Measurements from ENCODE around the gene LAMC3.

DNA sequence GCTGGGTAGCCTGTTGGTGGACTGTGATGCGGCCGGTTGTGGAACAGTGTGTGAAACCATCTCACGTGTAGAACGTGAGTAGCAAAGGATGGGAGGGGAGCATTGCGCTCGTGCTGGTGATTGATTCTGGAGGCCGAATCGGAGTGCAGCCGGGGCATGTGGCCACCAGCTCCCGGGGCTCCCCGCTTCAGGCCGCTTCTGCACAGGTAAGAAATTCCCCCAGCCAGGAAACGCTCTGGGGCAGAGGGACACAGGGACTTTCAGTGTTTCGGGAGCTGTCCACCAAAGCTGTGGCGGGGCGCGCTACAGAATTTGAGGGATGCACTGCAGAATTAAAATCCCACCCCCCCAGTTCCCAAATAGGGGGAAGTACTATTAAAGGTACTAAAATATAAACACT lies 41.9 kb downstream of the LAMC3 start:
- no peak for TF ChIP-seq ZNF8 (CRISPR knock-in tag; IDR thresholded peaks at IDR 0.05)
- no peak for TF ChIP-seq ZNF565 (CRISPR knock-in tag; conservative IDR thresholded peaks at IDR 0.05; ENCODE audit: low read depth)
- TF ChIP-seq, protein P1, sequence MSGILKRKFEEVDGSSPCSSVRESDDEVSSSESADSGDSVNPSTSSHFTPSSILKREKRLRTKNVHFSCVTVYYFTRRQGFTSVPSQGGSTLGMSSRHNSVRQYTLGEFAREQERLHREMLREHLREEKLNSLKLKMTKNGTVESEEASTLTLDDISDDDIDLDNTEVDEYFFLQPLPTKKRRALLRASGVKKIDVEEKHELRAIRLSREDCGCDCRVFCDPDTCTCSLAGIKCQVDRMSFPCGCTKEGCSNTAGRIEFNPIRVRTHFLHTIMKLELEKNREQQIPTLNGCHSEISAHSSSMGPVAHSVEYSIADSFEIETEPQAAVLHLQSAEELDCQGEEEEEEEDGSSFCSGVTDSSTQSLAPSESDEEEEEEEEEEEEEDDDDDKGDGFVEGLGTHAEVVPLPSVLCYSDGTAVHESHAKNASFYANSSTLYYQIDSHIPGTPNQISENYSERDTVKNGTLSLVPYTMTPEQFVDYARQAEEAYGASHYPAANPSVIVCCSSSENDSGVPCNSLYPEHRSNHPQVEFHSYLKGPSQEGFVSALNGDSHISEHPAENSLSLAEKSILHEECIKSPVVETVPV (CRISPR knock-in tag; IDR thresholded peaks at IDR 0.05): no peak
- TF ChIP-seq ZFP3 (CRISPR knock-in tag; IDR thresholded peaks at IDR 0.05): no peak
- no peak for TF ChIP-seq ZFP30 (CRISPR knock-in tag; IDR thresholded peaks at IDR 0.05)
- TF ChIP-seq, protein P2, sequence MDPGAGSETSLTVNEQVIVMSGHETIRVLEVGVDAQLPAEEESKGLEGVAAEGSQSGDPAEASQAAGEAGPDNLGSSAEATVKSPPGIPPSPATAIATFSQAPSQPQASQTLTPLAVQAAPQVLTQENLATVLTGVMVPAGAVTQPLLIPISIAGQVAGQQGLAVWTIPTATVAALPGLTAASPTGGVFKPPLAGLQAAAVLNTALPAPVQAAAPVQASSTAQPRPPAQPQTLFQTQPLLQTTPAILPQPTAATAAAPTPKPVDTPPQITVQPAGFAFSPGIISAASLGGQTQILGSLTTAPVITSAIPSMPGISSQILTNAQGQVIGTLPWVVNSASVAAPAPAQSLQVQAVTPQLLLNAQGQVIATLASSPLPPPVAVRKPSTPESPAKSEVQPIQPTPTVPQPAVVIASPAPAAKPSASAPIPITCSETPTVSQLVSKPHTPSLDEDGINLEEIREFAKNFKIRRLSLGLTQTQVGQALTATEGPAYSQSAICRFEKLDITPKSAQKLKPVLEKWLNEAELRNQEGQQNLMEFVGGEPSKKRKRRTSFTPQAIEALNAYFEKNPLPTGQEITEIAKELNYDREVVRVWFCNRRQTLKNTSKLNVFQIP (CRISPR knock-in tag; IDR thresholded peaks at IDR 0.05; ENCODE audit: borderline replicate concordance, low read depth): no peak
